ENCODE measurements around the gene MMEL1.
"Not testable (repeated sequence)": the region's sequence is repeated elsewhere in the genome, so short reads cannot be mapped to it uniquely, and the experiment has no call there.

MMEL1 gene

DNA sequence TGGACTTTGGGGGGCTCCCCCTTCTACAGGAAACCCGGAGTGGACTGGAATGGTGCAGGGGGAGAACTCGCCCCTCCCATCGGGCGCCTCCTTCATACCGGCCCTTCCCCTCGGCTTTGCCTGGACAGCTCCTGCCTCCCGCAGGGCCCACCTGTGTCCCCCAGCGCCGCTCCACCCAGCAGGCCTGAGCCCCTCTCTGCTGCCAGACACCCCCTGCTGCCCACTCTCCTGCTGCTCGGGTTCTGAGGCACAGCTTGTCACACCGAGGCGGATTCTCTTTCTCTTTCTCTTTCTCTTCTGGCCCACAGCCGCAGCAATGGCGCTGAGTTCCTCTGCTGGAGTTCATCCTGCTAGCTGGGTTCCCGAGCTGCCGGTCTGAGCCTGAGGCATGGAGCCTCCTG, 76.5 kb downstream of the MMEL1 start, which contains the start of gene TNFRSF14:
TNFRSF14 (plus strand) TSS at position 95 of the 401 bp plus-strand sequence; CDS start at position 389, 294 bp downstream.
- H3K9me3 ChIP-seq (ENCODE audit: control insufficient read depth, low read length): no peaks in the 10 kb centered on the region
- peaks cover 33% of the 10 kb centered on the region for H3K4me1 ChIP-seq (ENCODE audit: control insufficient read depth, insufficient read depth, low read length)

DNA sequence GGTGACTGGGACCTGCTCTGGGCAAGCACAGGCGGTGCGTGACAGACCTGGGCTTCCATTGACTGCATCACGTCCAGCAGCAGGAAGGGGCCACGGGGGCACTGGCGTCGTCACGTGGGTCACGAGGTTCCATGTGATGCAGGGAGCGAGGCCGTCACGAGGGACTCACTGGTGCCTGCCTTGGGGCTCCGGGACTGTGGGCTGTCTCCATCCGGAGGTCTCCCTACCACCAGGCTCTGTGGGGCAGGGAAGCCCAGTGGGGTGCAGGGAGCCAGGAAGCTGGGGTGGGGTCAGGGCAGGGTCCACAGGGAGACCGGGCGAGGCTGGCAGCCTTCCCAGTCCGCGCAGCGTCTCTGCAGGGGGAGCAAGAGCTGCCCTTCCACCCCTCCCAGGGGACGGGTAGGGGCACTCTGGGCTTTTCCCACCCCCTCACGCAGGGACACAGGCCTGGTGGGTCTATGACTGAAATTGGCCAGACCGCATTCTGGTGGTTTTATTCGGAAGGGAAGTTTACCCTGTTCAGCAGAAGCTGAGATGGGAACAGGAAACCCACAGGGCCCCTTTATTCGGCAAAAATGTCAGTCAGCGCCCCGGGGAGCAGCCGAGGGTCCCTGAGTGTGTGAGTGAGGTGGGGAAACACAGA, 77.1 kb downstream of the MMEL1 start:
- Histone ChIP-seq H3K9me3 (ENCODE audit: control insufficient read depth, low read length) (no peaks in the 10 kb centered on the region), H3K4me1 (ENCODE audit: control insufficient read depth, insufficient read depth, low read length) (peaks cover 33% of the 10 kb centered on the region), H3K9ac (ENCODE audit: low read length) (peak overlapping the region; percentile 99), H3K36me3 (ENCODE audit: control insufficient read depth, insufficient read depth, low read length) (peaks cover 4% of the 10 kb centered on the region), H3K4me3 (ENCODE audit: low read length) (peak overlapping the region; percentile 99), H3K27me3 (ENCODE audit: control insufficient read depth, insufficient read depth, low read length) (no peaks in the 10 kb centered on the region)

More for the DNA sequence above, 76.5 kb downstream of the MMEL1 start, which contains the start of gene TNFRSF14:
- Histone ChIP-seq H3K36me3 (ENCODE audit: control insufficient read depth, insufficient read depth, low read length) (peaks cover 4% of the 10 kb centered on the region), H3K27me3 (ENCODE audit: control insufficient read depth, insufficient read depth, low read length) (no peaks in the 10 kb centered on the region), H3K4me3 (ENCODE audit: low read length) (peak within 1 kb of the TSS; percentile 99), H3K9ac (ENCODE audit: low read length) (peak within 1 kb of the TSS; percentile 99)

DNA sequence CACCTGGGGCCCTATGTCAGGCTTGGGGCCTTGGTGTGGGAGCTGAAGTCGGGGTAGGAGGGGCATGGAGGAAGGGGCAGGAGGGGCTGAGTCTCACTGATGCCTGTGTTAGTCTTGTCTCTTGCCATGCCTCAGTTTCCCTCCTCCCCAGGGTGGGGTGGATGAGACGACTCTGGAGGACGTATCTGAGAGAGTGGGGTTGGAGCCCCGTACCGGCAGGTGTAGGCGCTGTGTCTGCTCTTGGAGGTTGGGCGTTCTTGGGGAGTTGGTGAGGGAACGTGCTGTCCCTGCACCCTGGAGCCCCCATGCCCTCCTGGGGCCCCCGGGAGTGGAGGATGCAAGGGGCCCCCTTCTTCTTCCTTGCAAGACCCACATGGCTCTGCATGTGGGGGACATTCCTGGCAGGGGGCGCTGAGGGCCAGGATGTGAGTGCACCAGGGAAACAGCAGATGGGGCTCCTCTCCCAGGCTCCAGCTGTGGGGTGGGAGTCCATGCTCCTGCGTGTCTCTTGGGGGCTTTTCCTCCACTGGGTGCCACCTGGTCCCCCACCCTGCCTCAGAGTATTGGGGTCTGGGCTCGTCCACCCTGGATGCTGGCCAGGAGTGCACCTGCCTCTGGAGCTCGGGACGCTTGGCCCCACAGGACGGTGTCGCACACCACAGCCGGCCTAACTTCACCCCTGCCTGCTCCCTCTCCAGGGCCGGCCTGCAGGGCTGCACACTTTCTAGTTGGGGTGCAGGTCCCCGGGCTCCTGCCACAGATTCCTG, 78.0 kb downstream of the MMEL1 start:
- Histone ChIP-seq H3K4me3 (ENCODE audit: low read length) (peak overlapping the region; percentile 99), H3K4me1 (ENCODE audit: control insufficient read depth, insufficient read depth, low read length) (peaks cover 35% of the 10 kb centered on the region), H3K9ac (ENCODE audit: low read length) (peak overlapping the region; percentile 99), H3K36me3 (ENCODE audit: control insufficient read depth, insufficient read depth, low read length) (peaks cover 4% of the 10 kb centered on the region), H3K27me3 (ENCODE audit: control insufficient read depth, insufficient read depth, low read length) (no peaks in the 10 kb centered on the region), H3K9me3 (ENCODE audit: control insufficient read depth, low read length) (no peaks in the 10 kb centered on the region)

DNA sequence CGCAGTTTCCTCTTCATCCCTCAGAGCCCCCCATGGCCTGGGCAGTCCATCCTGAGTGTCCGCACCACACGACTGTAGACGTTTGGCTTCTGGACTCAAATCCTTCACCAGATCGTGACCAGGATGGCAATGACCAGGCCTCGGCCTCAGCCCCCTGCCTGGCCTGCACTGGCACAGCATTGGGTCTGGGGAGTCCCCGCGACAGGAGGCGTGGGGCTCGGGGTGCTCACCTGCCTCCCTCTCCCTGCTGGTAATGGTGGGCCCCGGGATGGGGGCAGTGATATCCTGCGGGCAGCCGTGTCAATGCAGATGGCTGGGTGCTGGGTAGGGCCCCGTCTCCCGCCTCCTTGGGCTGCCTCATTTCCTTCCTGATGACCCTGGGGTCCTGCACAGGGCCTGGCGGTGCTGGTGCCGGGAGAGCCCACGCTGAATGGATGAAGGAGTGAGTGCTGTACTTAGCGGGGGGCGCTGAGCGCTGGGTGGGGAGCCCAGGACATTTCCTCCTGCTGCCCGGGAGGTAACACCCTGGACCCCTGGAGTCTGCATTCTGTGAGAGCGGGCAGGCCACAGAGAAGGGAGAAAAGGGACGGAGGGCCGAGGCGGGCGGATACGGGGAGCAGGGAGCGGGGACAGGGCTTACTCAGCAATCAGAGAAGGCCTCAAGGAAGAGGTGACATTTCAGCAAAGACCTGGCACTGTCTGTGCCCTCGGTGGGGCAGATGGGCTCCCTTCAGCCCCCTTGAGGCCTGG, 78.8 kb downstream of the MMEL1 start:
- no peak overlapping the region for H3K9ac ChIP-seq (ENCODE audit: low read length)
- peaks cover 4% of the 10 kb centered on the region for H3K36me3 ChIP-seq (ENCODE audit: control insufficient read depth, insufficient read depth, low read length)

DNA sequence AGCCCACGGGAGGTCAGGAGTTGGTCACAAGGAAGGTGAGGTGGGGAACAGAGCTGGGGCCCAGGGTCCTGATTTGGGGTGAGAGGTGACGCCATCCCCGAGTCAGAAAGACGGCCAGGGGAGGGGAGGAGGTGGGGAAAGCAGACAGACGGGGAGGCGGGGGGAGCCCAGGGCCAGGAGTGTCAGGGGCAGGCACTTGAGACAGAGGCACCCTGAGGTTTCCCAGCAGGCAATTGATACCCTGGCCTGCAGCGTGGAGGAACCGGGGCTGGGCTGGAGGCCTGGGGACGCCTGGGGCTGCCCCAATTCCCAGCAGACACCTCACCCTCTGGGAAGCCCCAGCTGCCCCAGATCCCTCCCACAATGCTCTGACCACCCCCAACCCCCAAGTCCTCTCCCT, 79.7 kb downstream of the MMEL1 start:
- not testable (repeated sequence) for H3K36me3 ChIP-seq (ENCODE audit: control insufficient read depth, insufficient read depth, low read length); H3K4me3 ChIP-seq (ENCODE audit: low read length); H3K9ac ChIP-seq (ENCODE audit: low read length); H3K9me3 ChIP-seq (ENCODE audit: control insufficient read depth, low read length); H3K27me3 ChIP-seq (ENCODE audit: control insufficient read depth, insufficient read depth, low read length)
- peaks cover 42% of the 10 kb centered on the region for H3K4me1 ChIP-seq (ENCODE audit: control insufficient read depth, insufficient read depth, low read length)

More for the DNA sequence above, 78.8 kb downstream of the MMEL1 start:
- Histone ChIP-seq H3K9me3 (ENCODE audit: control insufficient read depth, low read length) (no peaks in the 10 kb centered on the region), H3K4me3 (ENCODE audit: low read length) (no peak overlapping the region), H3K27me3 (ENCODE audit: control insufficient read depth, insufficient read depth, low read length) (no peaks in the 10 kb centered on the region), H3K4me1 (ENCODE audit: control insufficient read depth, insufficient read depth, low read length) (peaks cover 42% of the 10 kb centered on the region)

DNA sequence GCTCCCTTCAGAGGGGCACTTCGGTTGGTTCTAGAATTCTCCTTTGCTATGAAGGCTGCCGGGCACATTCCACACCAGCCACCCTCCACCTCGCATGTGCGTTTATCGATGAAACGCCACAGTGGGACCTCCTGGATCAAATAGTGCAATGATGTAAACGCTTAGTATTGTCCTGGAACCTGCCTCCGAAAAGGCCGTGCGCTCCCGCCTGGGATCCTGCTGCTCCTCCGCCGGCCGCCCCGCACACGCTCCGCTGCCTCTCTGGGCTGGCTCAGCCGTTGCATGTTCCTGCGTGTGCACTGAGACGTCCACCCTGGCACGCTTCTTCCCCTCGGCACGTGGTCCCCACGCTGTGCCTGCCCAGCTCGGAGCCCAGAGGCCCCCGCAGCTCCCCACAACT, 80.6 kb downstream of the MMEL1 start:
- Histone ChIP-seq H3K9ac (ENCODE audit: low read length) (no peak overlapping the region), H3K4me3 (ENCODE audit: low read length) (no peak overlapping the region), H3K36me3 (ENCODE audit: control insufficient read depth, insufficient read depth, low read length) (no peaks in the 10 kb centered on the region), H3K9me3 (ENCODE audit: control insufficient read depth, low read length) (no peaks in the 10 kb centered on the region), H3K4me1 (ENCODE audit: control insufficient read depth, insufficient read depth, low read length) (peaks cover 42% of the 10 kb centered on the region), H3K27me3 (ENCODE audit: control insufficient read depth, insufficient read depth, low read length) (no peaks in the 10 kb centered on the region)

DNA sequence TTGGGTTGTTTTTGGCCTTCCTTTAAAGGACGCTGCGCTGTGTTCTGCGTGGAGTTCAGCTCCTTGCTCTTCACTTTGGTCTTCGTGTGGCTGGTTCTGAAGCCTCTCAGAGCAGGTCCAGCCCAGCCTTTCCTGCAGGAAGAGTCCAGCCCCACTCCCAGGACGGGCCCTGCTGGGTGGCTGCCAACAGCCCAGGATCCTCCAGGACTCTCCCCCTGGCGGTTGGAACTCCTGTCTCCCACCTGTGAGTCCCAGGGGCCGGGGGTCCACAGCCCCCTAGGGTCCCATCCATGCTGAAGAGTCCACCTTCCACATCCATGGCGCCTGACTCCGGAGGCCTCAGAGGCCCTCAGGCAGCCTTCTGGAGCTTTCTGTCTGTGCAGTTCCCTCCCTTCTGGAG, 81.3 kb downstream of the MMEL1 start:
- H3K36me3 ChIP-seq (ENCODE audit: control insufficient read depth, insufficient read depth, low read length); H3K4me3 ChIP-seq (ENCODE audit: low read length); H3K9ac ChIP-seq (ENCODE audit: low read length); H3K27me3 ChIP-seq (ENCODE audit: control insufficient read depth, insufficient read depth, low read length); H3K9me3 ChIP-seq (ENCODE audit: control insufficient read depth, low read length): not testable (repeated sequence)
- peaks cover 48% of the 10 kb centered on the region for H3K4me1 ChIP-seq (ENCODE audit: control insufficient read depth, insufficient read depth, low read length)

DNA sequence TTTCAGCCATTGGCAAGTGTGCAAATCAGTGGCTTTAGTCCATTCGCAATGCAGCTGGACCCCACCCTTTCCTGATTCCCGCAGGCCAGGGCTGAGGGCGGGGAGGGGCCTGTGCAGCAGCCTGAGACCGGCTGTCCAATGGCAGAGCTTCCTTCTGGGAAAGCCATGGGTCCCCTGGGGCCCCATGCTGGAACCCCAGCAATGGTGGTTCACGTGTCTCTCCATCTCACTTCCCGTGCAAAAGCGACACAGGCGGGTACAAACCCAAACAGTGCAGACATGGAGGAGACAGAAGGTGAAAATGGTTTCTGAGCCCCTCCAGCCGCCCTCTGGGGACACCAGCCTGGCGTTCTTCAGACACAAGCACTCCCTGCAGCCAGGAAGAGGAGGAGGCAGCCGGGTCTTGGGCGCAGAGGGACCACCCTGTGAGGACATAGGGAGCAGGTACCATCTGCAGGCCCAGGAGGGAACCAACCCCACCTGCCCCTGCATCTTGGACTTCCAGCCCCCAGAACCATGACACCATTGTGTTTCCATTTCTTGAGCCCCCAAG, 82.4 kb downstream of the MMEL1 start:
- not testable (repeated sequence) for H3K27me3 ChIP-seq (ENCODE audit: control insufficient read depth, insufficient read depth, low read length); H3K36me3 ChIP-seq (ENCODE audit: control insufficient read depth, insufficient read depth, low read length); H3K4me3 ChIP-seq (ENCODE audit: low read length); H3K9me3 ChIP-seq (ENCODE audit: control insufficient read depth, low read length); H3K9ac ChIP-seq (ENCODE audit: low read length)
- H3K4me1 ChIP-seq (ENCODE audit: control insufficient read depth, insufficient read depth, low read length): peaks cover 50% of the 10 kb centered on the region

DNA sequence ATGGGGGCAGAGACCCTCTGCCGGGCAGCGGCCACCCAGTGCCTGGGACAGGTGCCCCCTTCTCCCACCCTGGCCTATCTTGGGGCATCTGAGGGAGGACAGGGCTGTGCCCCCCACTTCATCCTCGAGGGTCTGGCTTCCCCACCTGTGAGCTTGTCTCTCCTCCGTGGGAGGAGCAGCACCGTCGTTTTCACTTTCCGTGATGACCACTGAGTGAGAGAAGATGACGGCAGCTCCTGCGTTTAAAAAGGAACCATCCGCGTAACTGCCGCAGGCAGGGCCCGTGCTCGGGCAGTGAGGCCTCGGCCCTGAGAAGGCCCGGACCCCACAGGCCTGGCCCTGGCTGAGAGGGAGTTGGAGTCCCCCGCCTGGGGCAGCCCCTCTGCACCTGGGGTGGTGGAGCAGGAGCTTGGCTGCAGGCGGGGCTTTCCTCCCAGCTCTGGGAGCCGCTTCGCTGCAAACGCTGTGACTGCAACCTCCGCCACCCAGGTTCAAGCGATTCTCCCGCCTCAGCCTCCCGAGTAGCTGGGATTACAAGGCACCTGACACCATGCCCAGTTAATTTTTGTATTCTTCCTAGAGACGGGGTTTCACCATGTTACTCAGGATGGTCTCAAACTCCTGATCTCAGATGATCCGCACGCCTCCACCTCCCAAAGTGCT, 83.3 kb downstream of the MMEL1 start:
- H3K27me3 ChIP-seq (ENCODE audit: control insufficient read depth, insufficient read depth, low read length); H3K9me3 ChIP-seq (ENCODE audit: control insufficient read depth, low read length); H3K36me3 ChIP-seq (ENCODE audit: control insufficient read depth, insufficient read depth, low read length): not testable (repeated sequence)
- H3K4me1 ChIP-seq (ENCODE audit: control insufficient read depth, insufficient read depth, low read length): peaks cover 50% of the 10 kb centered on the region
- H3K4me3 ChIP-seq (ENCODE audit: low read length): peak overlapping the region; percentile 3
- peak overlapping the region; percentile 85 for H3K9ac ChIP-seq (ENCODE audit: low read length)

DNA sequence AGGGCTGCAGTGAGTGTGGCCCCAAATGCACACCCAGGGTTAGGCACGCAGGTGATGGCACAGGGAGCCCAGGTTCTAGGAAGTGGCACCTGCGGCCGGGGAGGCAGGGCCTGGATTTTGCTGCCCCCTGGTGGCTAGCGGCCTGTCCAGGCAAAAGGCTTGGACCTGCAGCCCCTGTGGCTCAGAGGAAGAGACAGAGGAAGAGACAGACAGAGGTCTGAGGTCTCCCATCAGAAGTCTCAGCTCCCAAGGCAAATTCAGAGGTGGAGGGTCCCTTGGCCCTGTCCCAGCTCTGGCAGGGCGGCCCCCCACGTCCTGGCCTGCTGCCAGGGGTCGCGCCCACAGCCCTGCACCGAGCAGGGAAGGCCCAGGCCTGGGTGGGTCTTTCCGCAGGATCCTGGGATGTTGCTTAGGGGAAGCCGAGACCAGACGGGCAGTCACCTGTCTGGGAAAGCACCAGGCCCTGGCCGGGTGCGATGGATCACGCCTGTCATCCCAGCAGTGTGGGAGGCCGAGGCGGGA, 84.7 kb downstream of the MMEL1 start:
- peak overlapping the region; percentile 85 for H3K9ac ChIP-seq (ENCODE audit: low read length)
- H3K9me3 ChIP-seq (ENCODE audit: control insufficient read depth, low read length): no peaks in the 10 kb centered on the region
- no peak overlapping the region for H3K4me3 ChIP-seq (ENCODE audit: low read length)
- no peaks in the 10 kb centered on the region for H3K36me3 ChIP-seq (ENCODE audit: control insufficient read depth, insufficient read depth, low read length)
- peaks cover 63% of the 10 kb centered on the region for H3K4me1 ChIP-seq (ENCODE audit: control insufficient read depth, insufficient read depth, low read length)
- no peaks in the 10 kb centered on the region for H3K27me3 ChIP-seq (ENCODE audit: control insufficient read depth, insufficient read depth, low read length)

DNA sequence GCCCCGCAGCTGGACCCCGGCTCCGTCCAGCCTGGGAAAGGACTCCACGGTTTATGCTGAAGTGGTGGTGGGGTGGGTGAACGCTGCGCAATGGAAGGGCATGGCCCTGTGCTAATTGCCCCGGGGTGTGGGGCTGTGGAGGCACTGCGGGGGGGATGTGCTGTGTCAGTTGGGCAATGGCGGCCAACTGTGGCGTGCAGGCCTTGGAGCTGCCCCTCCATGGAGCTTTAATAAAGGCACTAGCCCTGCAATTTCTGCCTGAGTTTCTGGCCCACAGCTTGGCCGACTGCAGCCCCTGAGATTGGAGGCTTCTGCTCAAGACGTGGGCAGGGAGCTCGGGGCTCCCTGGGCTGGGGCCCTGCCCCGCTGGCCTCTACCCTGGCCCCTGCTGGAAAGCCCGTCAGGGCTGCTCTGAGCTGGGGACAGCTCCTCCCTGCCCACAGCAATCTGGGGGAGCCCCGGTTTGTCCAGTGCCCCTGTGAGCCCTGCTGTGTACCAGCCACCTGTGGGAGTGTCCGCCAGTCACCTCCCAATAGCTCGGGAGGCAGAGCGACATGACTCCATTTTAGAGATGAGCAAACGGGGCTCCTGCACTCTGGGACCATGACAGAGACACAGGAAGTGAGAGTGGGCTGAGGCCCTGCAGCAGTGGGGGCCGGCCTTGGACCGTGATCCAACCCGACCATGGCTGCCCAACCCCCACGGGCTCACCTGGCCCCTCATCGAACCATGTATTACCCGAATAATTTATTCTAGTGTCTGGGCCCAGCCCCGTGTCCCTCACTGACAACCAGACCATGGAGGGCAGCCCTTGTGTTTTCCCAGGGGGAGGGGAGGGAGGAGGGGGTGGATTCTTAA, 85.4 kb downstream of the MMEL1 start:
- peak overlapping the region; percentile 32 for H3K4me3 ChIP-seq (ENCODE audit: low read length)
- H3K9ac ChIP-seq (ENCODE audit: low read length): peak overlapping the region; percentile 49
- H3K27me3 ChIP-seq (ENCODE audit: control insufficient read depth, insufficient read depth, low read length): no peaks in the 10 kb centered on the region
- H3K9me3 ChIP-seq (ENCODE audit: control insufficient read depth, low read length): no peaks in the 10 kb centered on the region
- H3K4me1 ChIP-seq (ENCODE audit: control insufficient read depth, insufficient read depth, low read length): peaks cover 63% of the 10 kb centered on the region
- no peaks in the 10 kb centered on the region for H3K36me3 ChIP-seq (ENCODE audit: control insufficient read depth, insufficient read depth, low read length)

Data from mucosa of stomach (tissue), 1 donor.